Suprapubic skin (tissue), 4 donors: Measurements from ENCODE around the gene LDLRAD2. TPM values are rescaled to one million over a fixed set of nuclear protein-coding genes. Genes with fewer than 3 reads are reported as not detected.

Experiments
- DNase-seq, 2 donors: peaks; one replicate each; pipeline ENCODE4 v3.0.0-alpha.2; 2019; ENCODE audit warnings: low spot score in 2 of 2
- H3K27ac ChIP-seq: fragments of 200-600 bp; sonication (generic); one replicate; pipeline ENCODE4 v1.5.1; 2019
- H3K27me3 ChIP-seq: fragments of 200-600 bp; sonication (generic); one replicate; pipeline ENCODE4 v1.5.1; 2019
- H3K36me3 ChIP-seq: fragments of 200-600 bp; sonication (generic); one replicate; pipeline ENCODE4 v1.5.1; 2019
- H3K4me1 ChIP-seq: fragments of 200-600 bp; sonication (generic); one replicate; pipeline ENCODE4 v1.5.1; 2019
- H3K4me3 ChIP-seq: fragments of 200-600 bp; sonication (generic); one replicate; pipeline ENCODE4 v1.5.1; 2019; ENCODE audit warnings: mild to moderate bottlenecking
- H3K9me3 ChIP-seq: fragments of 200-600 bp; sonication (generic); one replicate; pipeline ENCODE4 v1.5.1; 2019
- EP300 ChIP-seq: sonication (generic); formaldehyde crosslinking; IDR thresholded peaks from one replicate; pipeline ENCODE4 v1.6.1; 2017; ENCODE audit warnings: antibody characterized with exemption
- POLR2A ChIP-seq, 2 donors: fragments of 450-650 bp; IDR thresholded peaks; one replicate each; pipeline ENCODE4 v1.6.1; 2017; ENCODE audit warnings: antibody characterized with exemption in 2 of 2, mild to moderate bottlenecking in 2 of 2, moderate library complexity in 2 of 2
- POLR2AphosphoS5 ChIP-seq, 3 donors: sonication (generic); formaldehyde crosslinking; IDR thresholded peaks; one replicate each; pipeline ENCODE4 v1.6.1; 2017; ENCODE audit warnings: antibody characterized with exemption in 3 of 3
- WGBS: methylation state at CpG from one replicate; pipeline ENCODE4 v1.1.5; 2018; 5-methylcytosine and 5-hydroxymethylcytosine counted together
- total RNA-seq, 4 donors: library from RNA; depleted of rRNA; stranded (reverse); fragments of >200 nt; gene quantifications; one replicate each; pipeline ENCODE4 v1.1.0, GENCODE V29; 2016
- TF ChIP-seq, protein P1 (sequence below), 2 donors: fragments of 200-600 bp in 1 of 2; fragments of 450-650 bp in 1 of 2; sonication (generic) in 1 of 2; IDR thresholded peaks; one replicate each; pipeline ENCODE4 v1.5.1; 2016 to 2019; ENCODE audit warnings: antibody characterized with exemption in 2 of 2, mild to moderate bottlenecking in 1 of 2, moderate library complexity in 1 of 2

The LDLRAD2 gene
- total RNA-seq, 4 donors from 2014 or later: 0.13 to 0.29 TPM; not detected in 2

- H3K36me3 ChIP-seq: peaks cover 96% of the 10 kb centered on the region
- no peaks in the 10 kb centered on the region for H3K4me1 ChIP-seq
- no peaks in the 10 kb centered on the region for H3K27me3 ChIP-seq
- no peaks in the 10 kb centered on the region for H3K9me3 ChIP-seq
- DNase-seq: no peak
- no peak overlapping the region for H3K4me3 ChIP-seq
- no peak overlapping the region for H3K27ac ChIP-seq
- WGBS: 93% methylated on average over 5 of the region's 5 CpGs
- TF ChIP-seq, protein P1, sequence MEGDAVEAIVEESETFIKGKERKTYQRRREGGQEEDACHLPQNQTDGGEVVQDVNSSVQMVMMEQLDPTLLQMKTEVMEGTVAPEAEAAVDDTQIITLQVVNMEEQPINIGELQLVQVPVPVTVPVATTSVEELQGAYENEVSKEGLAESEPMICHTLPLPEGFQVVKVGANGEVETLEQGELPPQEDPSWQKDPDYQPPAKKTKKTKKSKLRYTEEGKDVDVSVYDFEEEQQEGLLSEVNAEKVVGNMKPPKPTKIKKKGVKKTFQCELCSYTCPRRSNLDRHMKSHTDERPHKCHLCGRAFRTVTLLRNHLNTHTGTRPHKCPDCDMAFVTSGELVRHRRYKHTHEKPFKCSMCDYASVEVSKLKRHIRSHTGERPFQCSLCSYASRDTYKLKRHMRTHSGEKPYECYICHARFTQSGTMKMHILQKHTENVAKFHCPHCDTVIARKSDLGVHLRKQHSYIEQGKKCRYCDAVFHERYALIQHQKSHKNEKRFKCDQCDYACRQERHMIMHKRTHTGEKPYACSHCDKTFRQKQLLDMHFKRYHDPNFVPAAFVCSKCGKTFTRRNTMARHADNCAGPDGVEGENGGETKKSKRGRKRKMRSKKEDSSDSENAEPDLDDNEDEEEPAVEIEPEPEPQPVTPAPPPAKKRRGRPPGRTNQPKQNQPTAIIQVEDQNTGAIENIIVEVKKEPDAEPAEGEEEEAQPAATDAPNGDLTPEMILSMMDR (IDR thresholded peaks at IDR 0.05): no peak
- no peak for TF ChIP-seq POLR2A (IDR thresholded peaks at IDR 0.05)
- no peak for TF ChIP-seq EP300
- TF ChIP-seq POLR2AphosphoS5 (IDR thresholded peaks at IDR 0.05): no peak
Measured at GRCh38 chr1:21827141-21827679, 15.1 kb downstream of the LDLRAD2 start.

- Histone ChIP-seq H3K27ac (no peak overlapping the region), H3K4me1 (no peaks in the 10 kb centered on the region), H3K36me3 (peaks cover 96% of the 10 kb centered on the region), H3K27me3 (no peaks in the 10 kb centered on the region), H3K4me3 (no peak overlapping the region), H3K9me3 (no peaks in the 10 kb centered on the region)
- no peak for DNase-seq
- WGBS: 91% methylated on average over 4 of the region's 13 CpGs
- TF ChIP-seq POLR2AphosphoS5 (IDR thresholded peaks at IDR 0.05): no peak
- TF ChIP-seq POLR2A (IDR thresholded peaks at IDR 0.05): no peak
- TF ChIP-seq EP300: no peak
- TF ChIP-seq, protein P1 (IDR thresholded peaks at IDR 0.05): no peak
Measured at GRCh38 chr1:21828075-21828474, 16.0 kb downstream of the LDLRAD2 start.

DNA sequence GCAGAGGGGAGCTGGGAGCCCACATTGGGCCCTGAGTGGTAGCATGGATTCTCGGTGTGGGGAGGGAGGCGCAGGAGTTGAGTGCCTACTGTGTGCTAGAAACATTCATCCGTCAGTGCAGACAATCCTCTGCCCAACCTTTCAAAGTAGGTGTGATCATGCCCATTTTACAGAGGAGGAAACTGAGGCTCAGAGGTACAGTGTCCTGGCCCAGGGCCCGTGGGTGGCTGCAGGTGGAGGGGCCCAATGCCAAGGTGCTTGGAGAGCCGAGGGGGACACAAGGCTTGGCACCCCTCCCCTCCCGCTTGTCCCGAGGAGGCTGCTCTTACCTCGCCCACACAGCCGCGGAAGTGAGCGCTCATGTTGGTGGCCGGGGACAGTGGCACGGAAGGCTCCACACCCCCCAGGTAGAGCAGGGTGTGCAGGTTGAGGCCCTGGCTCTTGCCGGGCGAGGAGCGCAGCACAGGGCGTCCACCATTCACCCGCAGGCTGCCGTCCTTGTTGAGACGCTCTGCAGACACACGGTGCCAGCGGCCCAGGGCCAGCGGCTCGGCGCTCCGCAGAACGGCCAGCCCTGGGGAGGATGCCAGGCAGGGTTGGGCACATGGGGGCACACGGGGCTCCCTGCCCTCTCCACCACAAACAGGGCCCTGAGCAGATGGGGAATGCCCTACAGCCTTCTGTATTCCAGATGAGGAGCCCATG is 16.6 kb downstream of the LDLRAD2 start:
- DNase-seq: no peak
- Histone ChIP-seq H3K9me3 (no peaks in the 10 kb centered on the region), H3K4me3 (no peak overlapping the region), H3K4me1 (no peaks in the 10 kb centered on the region), H3K27ac (no peak overlapping the region), H3K36me3 (peaks cover 96% of the 10 kb centered on the region), H3K27me3 (no peaks in the 10 kb centered on the region)
- 100% methylated on average over 4 of the region's 28 CpGs for WGBS
- TF ChIP-seq POLR2AphosphoS5 (IDR thresholded peaks at IDR 0.05) (no peak), EP300 (no peak), POLR2A (IDR thresholded peaks at IDR 0.05) (no peak)
- TF ChIP-seq, protein P1 (IDR thresholded peaks at IDR 0.05): no peak

- no peak for DNase-seq
- WGBS: no CpG with 5 or more reads among the region's 17 CpGs
- H3K27me3 ChIP-seq: no peaks in the 10 kb centered on the region
- no peak overlapping the region for H3K27ac ChIP-seq
- peaks cover 4% of the 10 kb centered on the region for H3K9me3 ChIP-seq
- H3K4me3 ChIP-seq: no peak overlapping the region
- TF ChIP-seq POLR2A (IDR thresholded peaks at IDR 0.05) (no peak), EP300 (no peak), POLR2AphosphoS5 (IDR thresholded peaks at IDR 0.05) (no peak)
- TF ChIP-seq, protein P1 (IDR thresholded peaks at IDR 0.05): no peak
- H3K4me1 ChIP-seq: no peaks in the 10 kb centered on the region
- peaks cover 96% of the 10 kb centered on the region for H3K36me3 ChIP-seq
Measured at GRCh38 chr1:21829294-21829693, 17.2 kb downstream of the LDLRAD2 start.

DNA sequence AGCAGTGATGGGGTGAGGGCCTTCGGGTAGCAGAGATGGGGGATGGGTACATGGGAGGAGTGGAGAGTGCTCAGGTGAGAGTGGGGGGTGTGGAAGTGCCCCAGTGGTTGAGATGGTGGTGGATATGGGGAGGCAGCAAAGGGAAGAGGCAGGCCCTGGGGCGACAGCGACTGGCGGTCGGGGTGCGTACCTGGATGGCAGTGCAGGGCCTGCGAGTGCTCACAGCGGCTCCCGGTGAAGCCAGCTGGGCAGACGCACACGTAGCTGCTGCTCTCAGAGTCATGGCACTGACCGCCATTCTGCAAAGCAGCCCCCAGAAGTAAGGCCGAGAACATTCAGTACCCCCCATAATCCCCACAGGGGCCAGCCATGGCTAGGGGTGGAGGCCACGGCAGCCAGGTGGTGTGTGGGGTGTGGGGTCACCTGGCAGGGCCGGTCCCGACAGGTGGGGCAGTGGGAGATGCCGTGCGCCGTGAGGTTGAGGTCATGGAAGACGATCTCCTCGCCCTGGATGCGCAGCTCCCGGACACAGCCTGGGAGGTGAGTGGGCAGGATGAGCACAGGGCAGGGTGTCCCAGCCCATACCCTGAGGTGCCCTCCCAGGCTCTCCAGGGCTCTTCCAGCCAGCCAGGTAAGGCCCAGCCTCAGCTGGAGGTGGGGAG is 18.9 kb downstream of the LDLRAD2 start:
- 92% methylated on average over 23 of the region's 23 CpGs for WGBS
- Histone ChIP-seq H3K27ac (no peak overlapping the region), H3K4me3 (no peak overlapping the region), H3K4me1 (no peaks in the 10 kb centered on the region), H3K9me3 (peaks cover 4% of the 10 kb centered on the region), H3K27me3 (no peaks in the 10 kb centered on the region), H3K36me3 (peaks cover 96% of the 10 kb centered on the region)
- TF ChIP-seq POLR2AphosphoS5 (IDR thresholded peaks at IDR 0.05): no peak
- TF ChIP-seq, protein P1 (IDR thresholded peaks at IDR 0.05): no peak
- no peak for DNase-seq
